Measurements from ENCODE around the gene ARL8B. TPM values are rescaled to one million over a fixed set of nuclear protein-coding genes. Genes with fewer than 3 reads are reported as not detected.
A peak's percentile ranks its signal among the peaks of the same experiment; 100 is the strongest.

The ARL8B gene
- total RNA-seq, 1 donor from 2014 or later = 69.2 TPM

GRCh38 chr3:5093731-5094130, 28.4 kb upstream of the ARL8B start:
- TF ChIP-seq CTCF (IDR thresholded peaks at IDR 0.05; ENCODE audit: insufficient read depth, low read length, poor library complexity, severe bottlenecking) = no peak
- H3K36me3 ChIP-seq (ENCODE audit: control insufficient read depth, insufficient read depth, low read length) = no peaks in the 10 kb centered on the region
- no peak for DNase-seq (ENCODE audit: low read depth)
- no peak overlapping the region for H3K4me3 ChIP-seq (ENCODE audit: low read depth, low read length)
- no peaks in the 10 kb centered on the region for H3K27me3 ChIP-seq (ENCODE audit: control insufficient read depth, insufficient read depth, low read length)

GRCh38 chr3:5095886-5096285, 26.2 kb upstream of the ARL8B start:
- Histone ChIP-seq H3K36me3 (ENCODE audit: control insufficient read depth, insufficient read depth, low read length) (no peaks in the 10 kb centered on the region), H3K27me3 (ENCODE audit: control insufficient read depth, insufficient read depth, low read length) (no peaks in the 10 kb centered on the region), H3K4me3 (ENCODE audit: low read depth, low read length) (no peak overlapping the region)
- peak; percentile 21 for TF ChIP-seq CTCF (IDR thresholded peaks at IDR 0.05; ENCODE audit: insufficient read depth, low read length, poor library complexity, severe bottlenecking)
- DNase-seq (ENCODE audit: low read depth) = no peak

- H3K4me3 ChIP-seq (ENCODE audit: low read depth, low read length) = no peak overlapping the region
- DNase-seq (ENCODE audit: low read depth) = no peak
- H3K36me3 ChIP-seq (ENCODE audit: control insufficient read depth, insufficient read depth, low read length) = no peaks in the 10 kb centered on the region
- no peaks in the 10 kb centered on the region for H3K27me3 ChIP-seq (ENCODE audit: control insufficient read depth, insufficient read depth, low read length)
- TF ChIP-seq CTCF (IDR thresholded peaks at IDR 0.05; ENCODE audit: insufficient read depth, low read length, poor library complexity, severe bottlenecking) = no peak
These were observed 25.6 kb upstream of the ARL8B start for GRCh38 chr3:5096336-5097008.

DNA sequence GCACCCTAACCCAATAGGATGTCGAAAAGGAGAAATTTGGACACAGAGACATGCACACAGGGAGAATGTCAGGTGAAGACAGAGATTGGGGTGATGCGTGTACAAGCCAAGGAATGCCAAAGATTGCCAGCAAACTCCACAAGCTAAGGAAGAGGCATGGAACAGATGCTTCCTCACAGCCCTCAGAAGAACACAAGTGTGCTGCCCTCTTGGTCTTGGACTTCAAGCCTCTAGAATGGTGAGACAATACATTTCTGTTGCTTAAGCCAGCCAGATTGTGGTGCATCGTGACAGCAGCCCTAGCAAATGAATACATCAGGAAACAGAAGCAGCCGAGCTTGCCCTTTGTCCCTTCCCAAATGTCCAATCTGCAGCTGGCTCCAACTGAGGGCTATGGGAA, 23.7 kb upstream of the ARL8B start:
- Histone ChIP-seq H3K36me3 (ENCODE audit: control insufficient read depth, insufficient read depth, low read length) (no peaks in the 10 kb centered on the region), H3K4me3 (ENCODE audit: low read depth, low read length) (no peak overlapping the region), H3K27me3 (ENCODE audit: control insufficient read depth, insufficient read depth, low read length) (no peaks in the 10 kb centered on the region)
- DNase-seq (ENCODE audit: low read depth) = no peak
- TF ChIP-seq CTCF (IDR thresholded peaks at IDR 0.05; ENCODE audit: insufficient read depth, low read length, poor library complexity, severe bottlenecking) = no peak

GRCh38 chr3:5102532-5102931, 19.6 kb upstream of the ARL8B start:
- Histone ChIP-seq H3K36me3 (ENCODE audit: control insufficient read depth, insufficient read depth, low read length) (no peaks in the 10 kb centered on the region), H3K27me3 (ENCODE audit: control insufficient read depth, insufficient read depth, low read length) (no peaks in the 10 kb centered on the region), H3K4me3 (ENCODE audit: low read depth, low read length) (no peak overlapping the region)
- no peak for DNase-seq (ENCODE audit: low read depth)
- no peak for TF ChIP-seq CTCF (IDR thresholded peaks at IDR 0.05; ENCODE audit: insufficient read depth, low read length, poor library complexity, severe bottlenecking)

- Histone ChIP-seq H3K27me3 (ENCODE audit: control insufficient read depth, insufficient read depth, low read length) (no peaks in the 10 kb centered on the region), H3K36me3 (ENCODE audit: control insufficient read depth, insufficient read depth, low read length) (no peaks in the 10 kb centered on the region), H3K4me3 (ENCODE audit: low read depth, low read length) (no peak overlapping the region)
- DNase-seq (ENCODE audit: low read depth) = no peak
- TF ChIP-seq CTCF (IDR thresholded peaks at IDR 0.05; ENCODE audit: insufficient read depth, low read length, poor library complexity, severe bottlenecking) = no peak
These were observed 18.3 kb upstream of the ARL8B start for GRCh38 chr3:5103743-5104142.
